Stimulated activated CD4-positive, alpha-beta T cell treated with anti-CD3 and anti-CD28 coated beads, Interleukin-4, amount 100 ng/mL, for 48 hours (primary cell): ENCODE data around the gene NR2F1-AS1.

ENCODE experiments used
- DNase-seq, 2 donors: peaks; one replicate each; pipeline ENCODE4 v3.0.0-alpha.2; 2020; ENCODE audit warnings: low read depth in 2 of 2

The NR2F1-AS1 gene

GRCh38 chr5:93385655-93386054 lies 195.4 kb downstream of the NR2F1-AS1 start:
- no peak for DNase-seq

GRCh38 chr5:93384995-93385394 lies 196.0 kb downstream of the NR2F1-AS1 start:
- DNase-seq, result no peak

- no peak for DNase-seq
These were observed 197.0 kb downstream of the NR2F1-AS1 start for GRCh38 chr5:93384026-93384425.

- DNase-seq, result no peak
These were observed 198.7 kb downstream of the NR2F1-AS1 start for GRCh38 chr5:93382188-93382825.

- DNase-seq, result no peak
These were observed 200.0 kb downstream of the NR2F1-AS1 start for GRCh38 chr5:93381057-93381456.

GRCh38 chr5:93378073-93378472 lies 202.9 kb downstream of the NR2F1-AS1 start:
- no peak for DNase-seq

GRCh38 chr5:93371893-93372292 lies 209.1 kb downstream of the NR2F1-AS1 start:
- no peak for DNase-seq

- no peak for DNase-seq
These were observed 216.6 kb downstream of the NR2F1-AS1 start for GRCh38 chr5:93364378-93364777.

GRCh38 chr5:93360436-93361088 lies 220.5 kb downstream of the NR2F1-AS1 start:
- DNase-seq, result no peak

GRCh38 chr5:93359960-93360305 lies 221.1 kb downstream of the NR2F1-AS1 start:
- DNase-seq, result no peak
